NCI-H748 treated with DMSO at 0.1 percent for 48 hours (cell line): ENCODE data around the gene EEF2K.

Source experiments
- DNase-seq: peaks from one replicate; lab custom pipeline; 2025; lab: John Stamatoyannopoulos, UW

The EEF2K gene

GRCh38 chr16:22253272-22253671, 47.2 kb downstream of the EEF2K start:
- no peak for DNase-seq

- no peak for DNase-seq
Measured at GRCh38 chr16:22255335-22255734, 49.3 kb downstream of the EEF2K start.

DNA sequence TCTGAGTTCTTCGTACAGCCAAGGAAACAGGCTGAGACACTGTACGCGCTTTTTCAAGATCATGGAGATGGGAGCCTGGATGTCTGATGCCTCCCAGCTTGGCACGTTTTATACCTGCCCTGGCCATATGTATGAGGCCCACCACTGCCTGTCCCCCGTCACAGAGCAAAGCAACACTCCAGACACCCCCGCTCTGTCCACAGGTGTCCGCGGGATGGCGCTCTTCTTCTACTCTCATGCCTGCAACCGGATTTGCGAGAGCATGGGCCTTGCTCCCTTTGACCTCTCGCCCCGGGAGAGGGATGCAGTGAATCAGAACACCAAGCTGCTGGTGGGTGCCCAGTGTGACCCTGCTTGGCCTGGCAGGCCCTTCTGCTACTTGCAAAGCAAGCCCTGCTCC, 51.4 kb downstream of the EEF2K start:
- no peak for DNase-seq

DNA sequence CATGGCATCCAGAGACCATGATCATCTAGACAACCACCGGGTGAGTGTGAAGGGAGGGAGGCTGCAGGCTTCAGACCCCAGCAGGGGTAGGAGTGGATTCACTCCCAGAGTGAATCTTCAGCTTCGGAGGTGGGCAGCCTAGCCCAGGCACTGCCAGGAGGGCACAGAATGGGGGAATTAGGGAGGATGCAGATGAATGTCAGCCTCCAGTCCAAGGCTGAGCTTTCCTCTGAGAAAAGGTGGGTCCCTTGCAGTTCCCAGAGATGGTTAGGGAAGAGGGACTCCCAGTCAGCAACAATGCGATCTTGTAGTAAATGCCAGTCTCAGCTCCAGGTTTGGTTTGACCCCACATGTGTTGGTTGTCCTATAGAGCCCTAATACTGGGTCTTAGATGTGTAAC, 54.4 kb downstream of the EEF2K start:
- no peak for DNase-seq

DNA sequence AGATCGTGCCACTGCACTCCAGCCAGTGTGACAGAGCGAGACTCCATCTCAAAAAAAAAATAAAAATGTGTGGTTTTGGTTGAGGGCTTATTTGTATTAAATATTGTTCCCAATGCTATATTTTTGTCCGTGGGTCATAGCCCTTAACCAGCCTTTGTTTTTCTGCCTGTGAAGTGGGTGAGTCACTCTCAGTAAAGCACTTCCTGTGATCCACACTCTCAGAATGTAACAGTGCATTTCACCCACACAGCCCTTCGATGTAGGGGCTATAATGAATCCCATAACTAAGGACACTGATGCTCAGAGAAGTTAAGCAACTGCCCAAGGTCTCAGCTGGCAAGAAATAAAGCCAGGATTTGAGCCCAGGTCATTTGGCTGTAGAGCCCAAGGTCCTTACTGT, 56.4 kb downstream of the EEF2K start:
- DNase-seq, result no peak

DNA sequence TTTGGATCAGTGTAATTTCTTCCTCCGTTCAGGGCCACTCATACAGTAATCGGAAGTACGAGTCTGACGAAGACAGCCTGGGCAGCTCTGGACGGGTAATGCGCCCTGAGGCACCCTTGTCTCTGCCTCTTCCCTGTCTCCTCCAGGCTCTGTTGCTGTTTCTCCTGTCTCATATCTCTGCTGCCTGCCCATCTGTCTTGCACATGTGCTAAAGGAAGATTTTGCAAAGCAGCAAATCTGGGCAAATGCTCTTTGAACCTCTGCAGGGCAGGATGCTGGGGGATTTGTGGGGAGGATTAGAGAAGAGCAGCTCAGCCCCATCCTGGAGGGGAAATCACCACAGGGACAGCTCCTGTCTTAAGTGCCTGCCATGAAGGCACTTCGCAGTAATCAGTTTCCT, 58.7 kb downstream of the EEF2K start:
- DNase-seq, result no peak

- DNase-seq, result no peak
Measured at GRCh38 chr16:22265351-22265750, 59.3 kb downstream of the EEF2K start.

DNA sequence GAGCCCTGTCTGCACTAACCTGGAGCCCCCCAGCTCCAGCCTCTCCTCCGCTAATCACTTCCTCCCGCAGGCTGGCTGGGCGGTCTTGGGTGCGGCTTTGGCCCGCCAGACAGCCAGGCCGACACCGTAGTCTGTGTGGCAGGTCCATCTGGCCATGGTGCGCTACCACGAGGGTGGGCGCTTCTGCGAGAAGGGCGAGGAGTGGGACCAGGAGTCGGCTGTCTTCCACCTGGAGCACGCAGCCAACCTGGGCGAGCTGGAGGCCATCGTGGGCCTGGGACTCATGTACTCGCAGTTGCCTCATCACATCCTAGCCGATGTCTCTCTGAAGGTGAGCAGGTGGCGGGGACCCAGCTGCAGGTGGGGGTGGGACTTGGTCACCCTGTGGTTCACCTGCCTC, 60.5 kb downstream of the EEF2K start:
- no peak for DNase-seq

GRCh38 chr16:22267764-22268163, 61.7 kb downstream of the EEF2K start:
- no peak for DNase-seq

DNA sequence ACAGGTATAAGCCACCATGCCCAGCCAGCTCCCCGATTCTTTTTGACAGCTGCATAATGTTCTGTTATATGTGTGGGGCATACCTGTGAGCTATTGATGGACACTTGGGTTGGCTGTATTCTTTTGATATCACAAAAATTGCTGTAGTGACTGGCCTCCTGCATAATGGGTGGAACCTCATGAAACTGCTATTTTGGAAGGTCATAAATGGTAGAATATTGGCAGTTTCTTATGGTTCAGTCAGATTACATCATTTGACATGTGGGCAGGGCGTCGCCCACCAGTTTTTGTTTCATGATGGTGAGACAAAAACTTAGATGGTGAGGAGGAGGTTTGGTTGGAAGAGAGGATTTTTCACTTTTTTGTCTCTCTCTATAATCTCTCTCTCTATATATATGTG, 64.4 kb downstream of the EEF2K start:
- DNase-seq, result no peak

DNA sequence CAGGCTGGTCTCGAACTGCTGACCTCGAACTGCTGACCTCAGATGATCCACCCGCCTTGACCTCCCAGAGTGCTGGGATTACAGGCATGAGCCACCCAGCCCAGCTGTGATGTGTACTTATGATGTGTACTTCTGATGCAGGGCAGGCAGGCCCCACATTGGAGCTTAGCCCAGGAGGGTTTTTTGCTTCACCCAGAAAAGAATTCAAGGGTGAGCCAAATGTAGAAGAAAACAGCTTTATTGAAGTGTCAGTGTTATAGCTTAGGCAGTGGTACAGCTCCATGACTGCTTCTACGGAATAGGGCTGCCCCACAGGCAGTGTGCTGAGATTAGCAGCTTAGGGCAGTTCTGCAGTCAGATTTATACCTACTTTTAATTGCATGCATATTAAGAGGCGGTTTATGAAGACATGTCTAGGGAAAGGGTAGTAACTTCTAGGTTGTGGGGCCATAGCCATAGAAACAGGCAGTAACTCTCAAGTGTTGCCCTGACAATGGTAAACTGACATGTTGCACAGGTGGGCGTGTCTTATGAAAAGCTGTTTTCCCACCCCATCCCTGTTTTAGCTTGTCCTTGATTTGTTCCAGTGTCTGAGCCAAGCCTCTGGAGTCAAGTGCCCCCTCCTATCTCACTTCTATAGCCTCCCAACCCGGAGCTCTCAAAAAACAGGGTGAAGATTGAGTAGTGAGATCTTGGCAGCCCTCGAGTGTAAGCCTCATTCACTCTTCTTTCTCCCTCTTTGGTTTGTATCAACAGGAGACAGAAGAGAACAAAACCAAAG, 67.0 kb downstream of the EEF2K start:
- DNase-seq, result no peak

GRCh38 chr16:22274916-22275315, 68.8 kb downstream of the EEF2K start:
- DNase-seq, result no peak

GRCh38 chr16:22278441-22279230, 72.6 kb downstream of the EEF2K start:
- no peak for DNase-seq

- no peak for DNase-seq
Measured at GRCh38 chr16:22282254-22282892, 76.3 kb downstream of the EEF2K start.

DNA sequence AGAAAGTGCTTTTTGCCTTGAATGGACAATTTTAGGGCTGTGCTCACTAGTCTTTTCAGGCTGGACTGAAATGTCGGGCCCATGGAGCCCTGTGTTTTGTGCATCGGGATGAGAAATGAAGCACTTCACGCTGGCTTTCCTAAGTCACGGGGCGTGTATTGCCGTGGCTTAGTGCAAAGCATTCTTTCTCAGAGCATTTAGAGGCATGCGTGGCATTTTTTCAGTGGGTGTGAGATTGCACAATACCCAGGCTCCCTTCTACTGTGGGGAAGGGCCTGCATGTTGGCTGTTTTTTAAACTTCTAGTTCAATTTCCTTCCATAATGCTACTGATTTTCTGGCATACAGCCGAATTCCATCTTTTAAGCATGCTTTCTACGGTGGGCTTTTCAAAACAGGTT, 78.6 kb downstream of the EEF2K start:
- no peak for DNase-seq

GRCh38 chr16:22285080-22285479, 79.0 kb downstream of the EEF2K start:
- DNase-seq, result no peak

DNA sequence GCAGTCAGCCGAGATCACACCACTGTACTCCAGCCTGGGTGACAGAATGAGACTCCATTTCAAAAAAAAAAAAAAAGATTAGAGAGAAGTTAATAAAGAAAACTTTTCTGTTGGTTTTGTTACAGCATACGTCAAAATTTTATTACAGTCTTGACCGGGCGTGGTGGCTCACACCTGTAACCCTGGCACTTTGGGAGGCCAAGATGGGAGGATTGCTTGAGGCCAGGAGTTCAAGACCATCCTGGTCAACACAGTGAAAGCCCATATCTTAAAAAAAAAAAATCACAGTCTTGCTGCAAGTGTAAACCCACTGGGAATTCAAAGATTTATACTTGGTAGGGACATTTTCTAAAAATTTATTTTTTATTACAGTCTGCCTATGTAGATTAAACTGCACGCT, 84.9 kb downstream of the EEF2K start:
- no peak for DNase-seq

DNA sequence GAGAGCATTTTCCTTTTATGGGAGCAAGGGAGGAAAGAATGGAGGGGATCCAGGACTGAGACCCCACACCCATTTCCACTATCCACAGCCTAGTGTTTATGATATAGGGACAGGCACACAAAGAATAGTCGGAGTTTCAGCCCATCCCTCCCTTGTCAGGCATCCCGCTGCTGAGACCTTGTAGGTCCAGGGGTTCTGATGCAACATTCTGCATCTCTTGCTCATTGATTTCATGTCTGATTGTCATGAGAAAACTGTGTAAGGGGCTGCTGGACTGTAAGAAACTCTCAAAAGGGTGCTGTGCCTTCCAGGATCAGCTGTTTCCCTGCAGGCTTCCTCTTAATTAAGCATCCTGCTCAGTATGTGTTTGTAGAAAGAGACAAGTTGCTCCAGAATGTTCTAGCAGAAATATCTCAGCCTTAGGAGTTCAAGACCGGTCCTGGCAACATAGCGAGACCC, 85.8 kb downstream of the EEF2K start:
- no peak for DNase-seq

GRCh38 chr16:22292320-22292719, 86.2 kb downstream of the EEF2K start:
- no peak for DNase-seq

DNA sequence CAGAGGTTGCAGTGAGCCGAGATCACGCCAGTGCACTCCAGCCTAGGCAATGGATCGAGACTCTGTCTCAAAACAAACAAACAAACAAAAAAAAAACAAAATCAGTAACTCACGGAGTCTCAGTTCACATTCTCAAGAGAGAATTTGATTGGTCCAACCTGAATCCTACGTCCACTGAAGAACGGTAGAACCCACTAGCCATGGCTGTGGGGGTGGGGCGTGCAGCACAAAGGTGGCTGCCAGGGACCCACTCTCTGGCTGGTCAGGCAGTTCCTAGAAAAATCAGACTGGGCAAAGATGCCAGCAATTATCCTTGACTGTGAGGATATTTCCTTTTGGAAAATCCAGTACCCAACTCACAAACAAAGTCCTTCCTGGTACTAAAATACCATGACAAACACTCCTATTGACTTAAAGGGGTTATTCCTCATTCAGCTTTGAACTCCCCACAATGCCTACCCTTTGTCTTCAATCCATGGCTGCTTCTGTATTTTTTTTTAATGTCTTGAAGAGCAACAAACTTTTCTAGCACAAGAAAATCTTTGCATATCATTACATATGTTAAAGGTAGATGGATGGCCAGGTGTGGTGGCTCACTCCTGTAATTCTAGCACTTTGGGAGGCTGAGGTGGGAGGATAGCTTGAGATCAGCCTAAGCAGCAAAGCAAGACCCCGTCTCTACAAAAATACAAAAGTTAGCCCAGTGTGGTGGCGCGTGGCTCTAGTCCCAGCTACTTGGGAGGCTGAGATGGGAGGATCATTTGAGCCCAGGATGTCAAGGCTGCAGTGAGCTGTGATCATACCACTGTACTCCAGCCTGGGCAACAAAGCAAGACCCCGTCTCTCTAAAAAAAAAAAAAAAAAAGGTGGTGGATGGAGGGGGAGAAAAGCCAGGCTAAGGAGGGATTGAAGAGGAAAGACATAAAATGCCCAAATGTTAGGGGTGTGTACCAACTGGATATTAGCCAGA, 87.3 kb downstream of the EEF2K start:
- DNase-seq, result no peak

GRCh38 chr16:22296225-22297113, 90.4 kb downstream of the EEF2K start:
- no peak for DNase-seq
